Left renal cortex interstitium (tissue), 4 donors: ENCODE results near the gene INPP5D. TPM values are rescaled to one million over a fixed set of nuclear protein-coding genes. Genes with fewer than 3 reads are reported as not detected.

Source experiments
- DNase-seq, 4 donors: peaks; one replicate each; pipeline ENCODE4 v3.0.0-alpha.2; 2013; ENCODE audit warnings: low read depth in 4 of 4, low spot score in 2 of 4, missing footprints in 1 of 4
- polyA plus RNA-seq, 4 donors: library from polyadenylated mRNA; unstranded; fragments of 120-200 nt; gene quantifications; one replicate each; pipeline ENCODE4 v1.2.1, GENCODE V29; 2013; ENCODE audit not compliant: insufficient read length in 4 of 4

INPP5D gene
- polyA plus RNA-seq, 4 donors = 6.1 to 8.7 (median 7.6) TPM

DNA sequence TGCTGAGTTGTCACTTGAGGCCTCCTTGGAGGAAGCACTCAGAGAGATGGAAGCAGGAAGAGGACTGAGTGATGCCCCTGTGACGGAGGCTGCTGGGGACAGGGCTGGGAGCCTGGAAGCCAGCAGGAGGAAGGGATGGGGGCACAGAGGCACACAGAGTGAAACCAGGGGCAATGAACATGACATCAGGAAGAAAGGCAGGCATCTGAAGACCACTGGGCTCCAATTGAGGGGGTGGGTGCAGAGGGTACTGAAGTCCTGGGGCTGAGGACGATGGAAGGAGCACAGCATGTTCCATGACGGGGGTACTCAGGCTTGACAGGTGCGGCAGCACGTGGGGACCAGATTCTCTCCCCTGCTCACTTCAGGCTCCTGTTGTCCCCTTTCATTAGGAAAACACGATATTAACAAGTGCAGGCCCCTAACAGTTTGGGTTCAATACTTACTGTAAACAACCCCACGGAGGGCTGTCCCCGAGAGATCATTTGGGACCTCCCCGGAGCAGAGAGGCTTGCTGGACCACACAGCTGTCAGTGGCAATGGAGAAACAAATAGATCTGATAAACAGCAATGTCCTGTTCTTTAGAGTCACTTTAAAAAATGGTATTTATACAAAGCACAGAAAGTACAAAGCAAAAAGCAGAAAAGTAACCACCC is 8.7 kb downstream of the INPP5D start:
- no peak for DNase-seq

GRCh38 chr2:233072838-233073237 is 12.7 kb downstream of the INPP5D start:
- DNase-seq = no peak

DNA sequence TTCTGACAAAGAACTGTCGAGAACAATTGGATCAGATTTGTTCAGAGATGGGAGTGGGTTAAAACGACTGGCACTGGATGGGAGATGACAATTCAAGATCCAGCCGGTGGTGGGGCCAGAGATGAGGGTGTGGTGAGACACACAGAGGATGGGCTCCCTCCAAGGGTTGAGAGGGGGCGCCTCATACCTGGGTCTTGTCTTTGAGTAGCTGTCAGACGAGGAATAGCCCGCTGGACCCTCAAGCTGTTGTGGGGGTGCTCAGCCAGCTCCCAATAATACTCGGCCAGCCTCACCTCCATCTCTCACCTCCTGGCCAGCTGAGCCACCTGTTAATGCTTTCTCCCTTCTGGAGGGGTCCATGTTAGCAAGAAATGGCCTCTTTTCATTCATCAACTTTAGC is 14.0 kb downstream of the INPP5D start:
- no peak for DNase-seq

DNA sequence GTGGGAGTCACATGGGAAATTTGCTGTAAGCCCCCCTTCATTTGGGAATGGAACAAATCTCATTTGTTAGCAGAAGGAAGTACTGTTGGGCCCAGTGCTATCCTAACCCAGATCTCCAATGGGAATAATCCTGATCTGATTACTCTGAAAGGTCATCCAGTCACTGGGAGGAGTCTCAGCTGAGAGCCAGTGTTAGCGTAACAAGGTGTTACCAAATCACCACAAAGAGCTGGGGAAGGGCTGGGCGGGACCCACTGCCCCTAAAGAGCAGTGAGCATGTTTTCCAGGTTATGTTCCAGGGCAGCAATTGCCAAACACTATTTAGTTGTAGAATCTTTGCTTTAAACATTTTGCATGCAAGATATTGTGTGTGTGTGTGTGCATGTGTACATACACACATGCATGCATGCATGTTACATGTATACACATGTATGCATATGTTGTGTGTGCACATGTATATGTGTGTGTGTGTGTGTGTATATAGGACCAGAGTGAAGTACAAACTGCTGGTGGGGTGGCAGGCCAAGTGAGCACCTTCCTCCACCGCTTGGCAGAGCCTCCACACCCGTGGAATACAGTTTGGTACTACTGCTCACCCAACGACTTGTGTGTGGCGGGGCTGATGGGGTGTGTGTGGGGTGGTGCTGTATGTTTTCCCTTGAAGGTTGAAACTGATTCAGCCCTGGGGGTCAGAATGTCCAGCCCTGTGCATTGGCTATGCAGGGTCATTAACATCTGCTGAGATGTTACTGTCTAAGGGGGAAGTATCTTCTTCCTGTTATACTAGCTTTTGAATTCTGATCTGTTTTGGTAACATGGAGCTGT is 15.2 kb downstream of the INPP5D start:
- DNase-seq = no peak

DNA sequence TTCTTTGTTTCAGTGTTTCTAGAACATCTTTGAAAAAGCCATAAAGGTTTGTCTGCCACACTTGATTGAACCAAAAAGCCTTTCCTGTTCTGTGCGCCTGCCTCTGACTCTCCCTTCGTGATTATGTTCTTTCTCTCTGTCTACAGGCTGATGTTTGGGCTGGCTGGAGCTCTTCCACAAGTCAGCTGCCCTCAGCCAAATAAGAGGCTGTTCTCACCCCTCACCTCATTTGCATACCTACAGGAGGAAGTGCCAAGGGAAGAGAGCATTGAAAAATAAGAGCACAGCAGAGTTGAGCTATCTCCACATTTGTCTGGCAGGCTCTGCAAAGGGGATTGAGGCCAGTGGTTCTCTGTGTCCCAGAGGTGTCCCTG is 15.8 kb downstream of the INPP5D start:
- no peak for DNase-seq

- no peak for DNase-seq
Measured at GRCh38 chr2:233076749-233077148, 16.6 kb downstream of the INPP5D start.

GRCh38 chr2:233079473-233079877 is 19.3 kb downstream of the INPP5D start:
- no peak for DNase-seq

- DNase-seq = no peak
Measured at GRCh38 chr2:233079953-233080835, 20.1 kb downstream of the INPP5D start.

GRCh38 chr2:233080836-233081229 is 20.7 kb downstream of the INPP5D start:
- no peak for DNase-seq

- no peak for DNase-seq
Measured at GRCh38 chr2:233081232-233081730, 21.1 kb downstream of the INPP5D start.

DNA sequence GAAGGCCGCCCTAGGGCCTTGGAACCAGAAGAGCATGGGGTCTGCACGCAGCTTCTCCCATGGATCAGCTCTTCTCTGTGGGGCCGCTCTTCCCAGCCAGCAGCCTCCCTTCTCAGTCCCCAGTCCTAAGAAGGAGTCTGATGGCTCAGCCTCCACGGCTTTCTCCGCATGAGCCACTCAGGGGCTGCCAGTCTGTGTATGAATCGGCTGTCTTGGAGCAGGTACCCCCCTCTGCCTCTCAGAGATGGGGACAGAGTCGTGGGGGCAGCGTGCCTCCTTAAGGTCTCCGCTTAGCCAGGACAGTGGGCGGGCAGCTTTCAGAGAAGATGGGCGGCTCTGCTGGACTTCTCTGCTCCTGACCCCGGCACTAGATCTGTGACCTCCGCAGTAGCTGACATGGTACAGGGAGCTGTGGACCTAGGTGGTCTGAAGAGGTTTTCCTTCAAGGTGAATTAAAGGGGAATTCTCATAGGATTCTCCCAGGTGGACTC is 21.6 kb downstream of the INPP5D start:
- no peak for DNase-seq

DNA sequence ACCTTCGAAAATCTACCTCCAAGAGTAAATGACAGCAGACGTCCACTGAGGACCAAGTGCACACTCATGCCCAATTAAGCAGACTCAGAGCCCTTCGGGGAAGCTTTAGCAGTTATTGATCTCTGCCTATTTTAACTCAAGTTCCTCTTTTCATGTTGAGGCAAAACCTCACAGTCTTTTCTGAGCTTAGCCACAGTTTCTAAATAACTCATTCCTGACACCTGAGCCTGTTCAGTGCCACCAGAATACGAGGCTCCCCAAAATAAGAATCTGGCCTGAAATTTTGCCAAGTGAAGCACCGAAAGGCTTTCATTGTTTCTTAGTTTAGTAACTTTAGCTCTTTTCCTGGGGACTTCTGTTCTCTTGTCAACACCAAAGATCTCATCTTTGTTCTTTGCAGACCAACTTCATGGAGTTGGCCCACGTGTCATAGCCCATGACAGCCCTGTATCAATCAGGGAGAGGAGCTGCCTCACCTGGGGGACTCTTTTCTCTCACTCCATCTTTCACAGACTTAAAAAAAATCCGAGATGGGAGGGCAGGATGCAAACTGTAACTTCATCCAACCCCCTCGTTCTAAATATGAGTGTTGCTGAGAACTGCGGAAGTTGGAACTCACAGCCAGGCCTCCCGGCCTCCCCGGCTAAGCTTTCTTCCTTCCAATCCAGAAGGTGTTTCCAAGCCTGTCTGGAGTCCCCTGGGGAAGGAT is 22.2 kb downstream of the INPP5D start:
- DNase-seq = no peak

- no peak for DNase-seq
Measured at GRCh38 chr2:233082931-233083755, 23.0 kb downstream of the INPP5D start.

- DNase-seq = no peak
Measured at GRCh38 chr2:233083782-233084181, 23.6 kb downstream of the INPP5D start.

DNA sequence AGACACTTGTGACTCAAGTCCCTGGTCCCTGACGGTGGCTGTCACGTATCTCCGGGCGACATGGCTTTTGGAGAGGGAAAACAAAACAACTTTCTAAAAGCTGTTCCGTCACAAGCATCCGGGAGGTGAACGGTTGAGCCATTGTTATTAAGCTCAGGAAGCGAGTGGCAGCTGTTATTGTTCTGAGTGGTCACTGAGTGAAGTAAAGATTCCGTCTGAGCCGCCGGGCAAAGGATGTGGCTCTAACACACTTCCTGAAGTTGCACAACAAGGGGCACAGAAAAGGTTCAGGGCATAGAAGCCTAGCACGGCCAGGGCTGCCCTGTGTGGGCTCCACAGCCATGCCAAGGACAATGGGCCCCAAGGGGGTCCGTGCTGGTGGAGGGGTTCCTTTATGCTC is 24.3 kb downstream of the INPP5D start:
- DNase-seq = no peak

GRCh38 chr2:233085037-233085838 is 25.1 kb downstream of the INPP5D start:
- DNase-seq = no peak

- no peak for DNase-seq
Measured at GRCh38 chr2:233085839-233086150, 25.7 kb downstream of the INPP5D start.

GRCh38 chr2:233087713-233088112 is 27.6 kb downstream of the INPP5D start:
- DNase-seq = no peak

DNA sequence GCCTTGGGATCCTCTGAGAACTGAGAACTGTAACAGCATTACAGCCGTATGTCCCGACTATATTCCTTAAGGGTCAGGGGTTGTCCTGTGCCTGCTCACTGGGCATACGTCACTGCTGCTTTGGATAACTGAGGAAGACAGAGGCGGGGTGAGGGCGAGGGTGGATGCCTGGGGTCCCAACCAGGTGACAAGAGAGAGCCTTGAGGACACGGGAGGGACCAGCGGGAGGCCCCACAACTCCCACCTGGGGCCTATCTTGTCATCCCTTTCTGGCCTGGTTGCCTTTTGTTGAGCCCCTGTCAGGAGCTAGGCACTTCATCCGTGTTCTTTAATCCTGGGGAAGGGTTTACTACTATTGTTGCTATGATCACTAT is 28.8 kb downstream of the INPP5D start:
- DNase-seq = no peak
